Measurements from ENCODE around the gene CLDN10.

- TF ChIP-seq, protein P1, sequence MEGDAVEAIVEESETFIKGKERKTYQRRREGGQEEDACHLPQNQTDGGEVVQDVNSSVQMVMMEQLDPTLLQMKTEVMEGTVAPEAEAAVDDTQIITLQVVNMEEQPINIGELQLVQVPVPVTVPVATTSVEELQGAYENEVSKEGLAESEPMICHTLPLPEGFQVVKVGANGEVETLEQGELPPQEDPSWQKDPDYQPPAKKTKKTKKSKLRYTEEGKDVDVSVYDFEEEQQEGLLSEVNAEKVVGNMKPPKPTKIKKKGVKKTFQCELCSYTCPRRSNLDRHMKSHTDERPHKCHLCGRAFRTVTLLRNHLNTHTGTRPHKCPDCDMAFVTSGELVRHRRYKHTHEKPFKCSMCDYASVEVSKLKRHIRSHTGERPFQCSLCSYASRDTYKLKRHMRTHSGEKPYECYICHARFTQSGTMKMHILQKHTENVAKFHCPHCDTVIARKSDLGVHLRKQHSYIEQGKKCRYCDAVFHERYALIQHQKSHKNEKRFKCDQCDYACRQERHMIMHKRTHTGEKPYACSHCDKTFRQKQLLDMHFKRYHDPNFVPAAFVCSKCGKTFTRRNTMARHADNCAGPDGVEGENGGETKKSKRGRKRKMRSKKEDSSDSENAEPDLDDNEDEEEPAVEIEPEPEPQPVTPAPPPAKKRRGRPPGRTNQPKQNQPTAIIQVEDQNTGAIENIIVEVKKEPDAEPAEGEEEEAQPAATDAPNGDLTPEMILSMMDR (IDR thresholded peaks at IDR 0.05) = no peak
- TF ChIP-seq, protein P2, sequence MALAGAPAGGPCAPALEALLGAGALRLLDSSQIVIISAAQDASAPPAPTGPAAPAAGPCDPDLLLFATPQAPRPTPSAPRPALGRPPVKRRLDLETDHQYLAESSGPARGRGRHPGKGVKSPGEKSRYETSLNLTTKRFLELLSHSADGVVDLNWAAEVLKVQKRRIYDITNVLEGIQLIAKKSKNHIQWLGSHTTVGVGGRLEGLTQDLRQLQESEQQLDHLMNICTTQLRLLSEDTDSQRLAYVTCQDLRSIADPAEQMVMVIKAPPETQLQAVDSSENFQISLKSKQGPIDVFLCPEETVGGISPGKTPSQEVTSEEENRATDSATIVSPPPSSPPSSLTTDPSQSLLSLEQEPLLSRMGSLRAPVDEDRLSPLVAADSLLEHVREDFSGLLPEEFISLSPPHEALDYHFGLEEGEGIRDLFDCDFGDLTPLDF (CRISPR knock-in tag; IDR thresholded peaks at IDR 0.05) = no peak
- TF ChIP-seq SP1 (CRISPR knock-in tag; conservative IDR thresholded peaks at IDR 0.05) (no peak), ATF3 (CRISPR knock-in tag; conservative IDR thresholded peaks at IDR 0.05) (no peak)
Measured at GRCh38 chr13:95605448-95606125, 53.1 kb downstream of the CLDN10 start.

Measured in WTC11 (cell line).